Activated naive CD8-positive, alpha-beta T cell (primary cell): ENCODE data around the gene ARFGAP1.
A peak's percentile ranks its signal among the peaks of the same experiment; 100 is the strongest.

Experiments used
- H3K27ac Mint-ChIP-seq: one replicate; pipeline ENCODE4 v1.8.0; 2021; ENCODE audit warnings: mixed read lengths
- H3K27me3 Mint-ChIP-seq: one replicate; pipeline ENCODE4 v1.8.0; 2021; ENCODE audit warnings: mixed read lengths
- H3K36me3 Mint-ChIP-seq: one replicate; pipeline ENCODE4 v1.8.0; 2021; ENCODE audit warnings: mixed read lengths
- H3K4me1 Mint-ChIP-seq: one replicate; pipeline ENCODE4 v1.8.0; 2021; ENCODE audit warnings: low read depth, mixed read lengths
- H3K4me3 Mint-ChIP-seq: one replicate; pipeline ENCODE4 v1.8.0; 2021; ENCODE audit warnings: mild to moderate bottlenecking, mixed read lengths
- H3K9me3 Mint-ChIP-seq: one replicate; pipeline ENCODE4 v1.8.0; 2021; ENCODE audit warnings: low read depth, mixed read lengths

The ARFGAP1 gene

GRCh38 chr20:63261795-63262528 lies 10.7 kb upstream of the ARFGAP1 start:
- H3K4me3 Mint-ChIP-seq = no peak overlapping the region
- no peaks in the 10 kb centered on the region for H3K36me3 Mint-ChIP-seq
- no peaks in the 10 kb centered on the region for H3K9me3 Mint-ChIP-seq
- H3K27ac Mint-ChIP-seq = no peak overlapping the region
- peaks cover 7% of the 10 kb centered on the region for H3K4me1 Mint-ChIP-seq
- peaks cover 7% of the 10 kb centered on the region for H3K27me3 Mint-ChIP-seq

GRCh38 chr20:63262836-63263235 lies 9.8 kb upstream of the ARFGAP1 start:
- Mint-ChIP-seq H3K27ac (no peak overlapping the region), H3K4me1 (peaks cover 7% of the 10 kb centered on the region), H3K36me3 (no peaks in the 10 kb centered on the region), H3K9me3 (no peaks in the 10 kb centered on the region), H3K27me3 (peaks cover 5% of the 10 kb centered on the region), H3K4me3 (no peak overlapping the region)

DNA sequence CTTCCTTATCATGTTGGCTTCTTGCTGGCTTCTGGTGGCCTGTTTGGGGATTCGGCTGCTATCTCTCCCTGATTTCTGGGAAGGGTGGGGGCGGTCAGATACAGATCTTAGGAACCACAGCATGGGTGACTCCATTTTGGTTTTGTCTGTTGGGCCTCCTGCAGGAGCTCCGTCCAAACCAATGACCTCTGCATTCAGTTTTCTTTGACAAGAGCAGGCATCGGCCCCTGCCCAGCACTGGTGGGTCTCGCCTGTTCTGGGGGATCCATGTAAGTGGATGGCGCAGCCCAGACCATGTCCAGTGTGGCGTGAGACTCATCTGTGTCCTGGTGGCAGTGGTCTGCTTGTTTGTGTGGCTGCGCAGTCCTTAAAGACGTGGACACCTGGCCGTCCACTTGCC lies 8.6 kb upstream of the ARFGAP1 start:
- Mint-ChIP-seq H3K36me3 (no peaks in the 10 kb centered on the region), H3K27ac (no peak overlapping the region), H3K4me1 (peaks cover 7% of the 10 kb centered on the region), H3K4me3 (no peak overlapping the region), H3K27me3 (peaks cover 5% of the 10 kb centered on the region), H3K9me3 (no peaks in the 10 kb centered on the region)

- Mint-ChIP-seq H3K9me3 (no peaks in the 10 kb centered on the region), H3K4me3 (no peak overlapping the region)
Observed at GRCh38 chr20:63264519-63264918, 8.1 kb upstream of the ARFGAP1 start.

DNA sequence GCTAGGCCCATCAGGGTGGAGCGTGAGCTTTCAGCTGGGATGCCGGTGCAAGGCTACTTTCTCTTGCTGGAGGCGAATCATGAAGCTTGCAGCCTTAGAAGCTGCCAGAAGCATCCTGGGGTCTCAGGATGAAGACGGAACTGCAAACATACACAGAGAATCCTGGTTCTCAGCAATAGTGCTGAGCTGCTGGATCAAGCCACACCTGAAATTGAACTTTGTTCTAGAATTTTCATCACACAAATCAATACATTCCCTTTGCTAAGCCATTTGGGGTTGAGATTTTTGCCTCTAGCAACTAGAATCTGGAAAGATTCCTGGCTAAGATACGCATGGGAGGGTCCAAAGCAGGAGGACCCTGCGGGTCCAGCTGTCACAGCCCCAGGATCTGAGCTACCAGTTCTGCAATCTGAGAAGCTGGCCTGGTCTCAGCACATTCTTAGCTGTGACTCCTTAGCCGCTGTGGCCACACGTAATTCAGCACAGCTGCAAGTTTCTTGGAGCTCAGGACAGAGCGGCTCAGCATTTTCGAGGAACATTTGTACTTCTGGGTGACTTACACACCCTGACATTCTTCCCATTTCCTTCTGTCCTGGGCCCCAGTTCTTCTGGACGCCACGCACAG lies 6.6 kb upstream of the ARFGAP1 start:
- Mint-ChIP-seq H3K27me3 (peaks cover 5% of the 10 kb centered on the region), H3K27ac (no peak overlapping the region), H3K4me3 (no peak overlapping the region), H3K36me3 (no peaks in the 10 kb centered on the region), H3K9me3 (no peaks in the 10 kb centered on the region), H3K4me1 (peaks cover 10% of the 10 kb centered on the region)

More at GRCh38 chr20:63264519-63264918, 8.1 kb upstream of the ARFGAP1 start:
- Mint-ChIP-seq H3K27ac (no peak overlapping the region), H3K27me3 (peaks cover 5% of the 10 kb centered on the region), H3K4me1 (peaks cover 7% of the 10 kb centered on the region), H3K36me3 (no peaks in the 10 kb centered on the region)

DNA sequence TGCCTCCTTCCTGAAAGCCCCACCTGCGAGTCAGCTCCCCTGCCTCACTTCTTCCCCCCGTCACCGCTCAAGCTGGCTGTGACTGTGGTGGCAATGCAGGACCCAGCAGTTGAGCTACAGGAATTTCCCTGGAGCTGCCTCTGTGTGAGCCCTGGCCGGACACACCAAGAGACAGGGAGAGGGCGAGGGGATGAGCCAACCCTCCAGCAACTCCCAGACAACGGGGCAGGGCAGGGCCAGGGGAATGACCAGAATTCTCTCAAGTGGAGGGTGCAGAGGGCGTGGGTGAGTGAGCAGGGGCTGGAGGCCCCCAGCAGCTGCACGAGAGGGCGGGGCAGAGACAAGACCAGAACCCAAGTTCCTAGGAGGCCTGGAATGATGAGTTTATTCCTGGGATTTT lies 4.9 kb upstream of the ARFGAP1 start:
- peaks cover 12% of the 10 kb centered on the region for H3K4me1 Mint-ChIP-seq
- no peaks in the 10 kb centered on the region for H3K36me3 Mint-ChIP-seq
- H3K27ac Mint-ChIP-seq = no peak overlapping the region
- no peaks in the 10 kb centered on the region for H3K9me3 Mint-ChIP-seq
- peaks cover 5% of the 10 kb centered on the region for H3K27me3 Mint-ChIP-seq
- H3K4me3 Mint-ChIP-seq = no peak overlapping the region

GRCh38 chr20:63268256-63268655 lies 4.4 kb upstream of the ARFGAP1 start:
- H3K4me3 Mint-ChIP-seq = no peak overlapping the region
- no peak overlapping the region for H3K27ac Mint-ChIP-seq
- H3K4me1 Mint-ChIP-seq = peaks cover 10% of the 10 kb centered on the region
- no peaks in the 10 kb centered on the region for H3K9me3 Mint-ChIP-seq
- H3K27me3 Mint-ChIP-seq = peaks cover 3% of the 10 kb centered on the region
- no peaks in the 10 kb centered on the region for H3K36me3 Mint-ChIP-seq

DNA sequence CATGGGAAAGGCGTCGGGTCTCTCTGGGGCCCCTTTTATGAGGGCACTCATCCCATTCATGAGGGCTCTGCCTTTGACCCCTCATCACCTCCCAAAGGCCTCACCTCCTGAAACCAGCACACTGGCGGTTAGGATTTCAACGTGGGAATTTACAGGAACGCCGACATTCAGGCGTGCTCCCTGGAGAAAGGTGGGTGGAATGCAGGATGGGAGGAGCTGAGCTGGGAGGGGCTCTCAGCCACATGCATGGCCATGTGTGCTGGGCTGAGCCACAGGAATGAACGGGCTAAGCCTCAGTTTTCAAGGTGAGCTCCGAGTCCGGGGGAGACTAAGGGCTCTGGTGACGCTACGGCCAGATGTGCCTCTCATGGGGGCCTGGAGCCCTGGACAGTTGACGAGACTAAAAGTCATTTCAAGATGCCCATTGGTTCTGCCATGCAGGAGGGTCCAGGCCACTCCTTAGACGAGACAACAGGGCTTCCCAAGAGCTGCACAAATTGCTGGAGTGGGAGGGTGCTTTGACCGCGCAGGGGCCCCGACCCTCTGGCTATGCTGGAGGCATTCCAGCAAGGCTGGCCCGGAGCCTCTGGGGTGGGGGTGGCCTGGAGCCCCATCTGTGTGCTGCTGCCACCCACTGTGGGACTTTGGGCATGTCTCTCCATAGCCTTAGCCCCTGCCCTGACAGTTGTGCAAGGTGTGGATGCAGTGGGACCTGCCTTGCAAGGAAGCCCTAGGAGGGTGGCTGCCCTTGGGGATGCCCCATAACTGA lies 3.8 kb upstream of the ARFGAP1 start:
- Mint-ChIP-seq H3K36me3 (no peaks in the 10 kb centered on the region), H3K4me1 (peaks cover 15% of the 10 kb centered on the region), H3K9me3 (no peaks in the 10 kb centered on the region), H3K27me3 (peaks cover 3% of the 10 kb centered on the region), H3K27ac (no peak overlapping the region), H3K4me3 (no peak overlapping the region)

DNA sequence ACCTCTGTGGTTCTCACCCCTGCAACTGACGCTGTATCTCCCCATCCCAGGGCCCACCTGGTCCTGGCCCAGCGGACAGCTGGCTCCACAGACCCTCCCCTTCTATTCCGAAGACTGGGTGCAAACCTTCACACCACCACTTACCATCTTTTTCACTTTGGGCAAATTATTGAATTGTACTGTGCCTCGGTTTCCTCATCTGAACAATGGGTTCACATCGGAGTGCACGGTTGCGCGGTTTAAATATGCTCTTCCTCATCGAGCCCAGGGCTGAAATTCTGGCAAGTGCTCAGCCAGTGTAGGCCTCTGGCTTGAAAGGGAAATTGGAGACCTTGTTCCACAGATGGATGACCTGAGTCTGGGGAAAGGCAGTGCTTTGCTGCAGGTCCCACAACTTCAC lies 2.9 kb upstream of the ARFGAP1 start:
- Mint-ChIP-seq H3K27me3 (no peaks in the 10 kb centered on the region), H3K9me3 (no peaks in the 10 kb centered on the region), H3K4me1 (peaks cover 22% of the 10 kb centered on the region), H3K4me3 (peak overlapping the region; percentile 35), H3K36me3 (no peaks in the 10 kb centered on the region), H3K27ac (no peak overlapping the region)

DNA sequence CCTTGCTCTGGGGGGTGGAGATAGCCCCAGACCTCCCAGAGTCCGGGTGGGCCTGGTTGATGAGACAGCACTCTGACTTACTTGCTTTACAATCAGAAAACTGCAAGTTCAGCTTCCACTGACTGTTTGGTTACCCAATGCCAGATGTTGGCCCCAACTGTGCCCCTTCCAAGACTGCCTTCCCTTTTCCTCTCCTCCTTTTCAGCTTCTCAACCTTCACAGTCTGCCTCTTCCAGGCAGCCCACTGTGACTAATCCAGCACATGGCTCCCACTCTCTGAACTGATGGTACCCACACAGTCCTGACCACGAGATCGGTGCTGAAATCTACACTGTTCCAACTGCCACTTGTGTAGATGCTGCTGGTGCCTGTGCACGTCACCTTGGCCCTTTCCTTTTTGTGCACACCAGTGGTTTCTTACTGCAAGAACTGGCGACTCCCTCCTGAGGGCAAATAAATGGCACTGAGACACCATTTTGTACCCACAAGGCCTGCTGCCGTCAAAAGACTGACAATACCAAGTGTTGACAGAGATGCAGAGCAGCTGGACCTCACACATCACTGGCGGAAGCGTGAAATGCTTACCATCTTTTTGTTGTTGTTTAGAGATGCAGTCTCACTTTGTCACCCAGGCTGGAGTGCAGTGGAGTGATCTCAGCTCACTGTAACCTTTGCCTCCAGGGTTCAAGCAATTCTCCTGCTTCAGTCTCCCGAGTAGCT lies 1.8 kb upstream of the ARFGAP1 start:
- Mint-ChIP-seq H3K27me3 (no peaks in the 10 kb centered on the region), H3K27ac (no peak overlapping the region), H3K4me3 (peak overlapping the region; percentile 59), H3K9me3 (no peaks in the 10 kb centered on the region), H3K4me1 (peaks cover 26% of the 10 kb centered on the region), H3K36me3 (no peaks in the 10 kb centered on the region)

- peak overlapping the region; percentile 94 for H3K4me3 Mint-ChIP-seq
- no peaks in the 10 kb centered on the region for H3K27me3 Mint-ChIP-seq
- H3K36me3 Mint-ChIP-seq = no peaks in the 10 kb centered on the region
Observed at GRCh38 chr20:63273059-63273579, 506 bp downstream of the ARFGAP1 start.

DNA sequence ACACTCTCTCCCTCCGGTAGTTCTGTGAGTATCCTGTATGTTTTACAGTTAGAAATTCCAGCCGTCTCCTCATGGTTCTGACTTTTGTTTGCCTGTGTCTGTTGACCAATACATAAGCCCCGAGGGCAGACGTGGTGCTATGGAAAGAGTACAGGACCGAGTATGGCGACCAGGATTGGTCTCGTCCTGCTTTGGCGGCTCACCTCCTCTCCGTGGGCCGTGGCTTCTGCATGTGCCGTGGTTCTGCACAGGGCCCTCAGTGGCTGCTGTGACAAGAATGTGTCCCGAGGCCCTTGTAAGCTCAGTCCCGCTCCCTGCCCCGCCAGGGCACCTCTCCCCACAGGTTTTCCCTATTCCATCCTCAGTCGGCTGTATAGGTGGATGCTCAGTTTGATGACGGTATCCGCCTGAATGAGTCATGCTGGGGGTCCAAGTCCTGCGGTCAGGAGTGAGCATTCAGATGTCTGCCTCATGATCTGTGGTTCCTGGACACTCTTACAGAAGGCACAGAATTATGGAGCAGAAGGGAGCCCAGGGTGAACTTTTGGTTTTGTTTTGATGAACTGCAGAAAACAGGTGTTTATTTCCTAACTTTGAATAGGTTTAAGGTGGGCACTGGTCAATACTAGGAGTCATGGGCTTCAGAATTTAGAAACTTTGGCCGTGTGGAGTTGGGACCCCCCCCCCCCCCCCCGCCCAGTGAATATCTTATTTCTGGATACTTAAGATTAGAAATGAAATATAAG lies 1.2 kb downstream of the ARFGAP1 start:
- no peaks in the 10 kb centered on the region for H3K9me3 Mint-ChIP-seq
- H3K27me3 Mint-ChIP-seq = no peaks in the 10 kb centered on the region
- H3K4me3 Mint-ChIP-seq = peak overlapping the region; percentile 94
- no peaks in the 10 kb centered on the region for H3K36me3 Mint-ChIP-seq
- peak overlapping the region; percentile 81 for H3K27ac Mint-ChIP-seq
- peaks cover 26% of the 10 kb centered on the region for H3K4me1 Mint-ChIP-seq

More at GRCh38 chr20:63273059-63273579, 506 bp downstream of the ARFGAP1 start:
- Mint-ChIP-seq H3K9me3 (no peaks in the 10 kb centered on the region), H3K4me1 (peaks cover 26% of the 10 kb centered on the region), H3K27ac (peak overlapping the region; percentile 81)

GRCh38 chr20:63274381-63275228 lies 2.0 kb downstream of the ARFGAP1 start:
- H3K36me3 Mint-ChIP-seq = no peaks in the 10 kb centered on the region
- H3K27ac Mint-ChIP-seq = peak overlapping the region; percentile 22
- peak overlapping the region; percentile 70 for H3K4me3 Mint-ChIP-seq
- peaks cover 26% of the 10 kb centered on the region for H3K4me1 Mint-ChIP-seq
- no peaks in the 10 kb centered on the region for H3K9me3 Mint-ChIP-seq
- H3K27me3 Mint-ChIP-seq = no peaks in the 10 kb centered on the region
